ENCODE measurements around the gene ALKBH2.

Gene ALKBH2

DNA sequence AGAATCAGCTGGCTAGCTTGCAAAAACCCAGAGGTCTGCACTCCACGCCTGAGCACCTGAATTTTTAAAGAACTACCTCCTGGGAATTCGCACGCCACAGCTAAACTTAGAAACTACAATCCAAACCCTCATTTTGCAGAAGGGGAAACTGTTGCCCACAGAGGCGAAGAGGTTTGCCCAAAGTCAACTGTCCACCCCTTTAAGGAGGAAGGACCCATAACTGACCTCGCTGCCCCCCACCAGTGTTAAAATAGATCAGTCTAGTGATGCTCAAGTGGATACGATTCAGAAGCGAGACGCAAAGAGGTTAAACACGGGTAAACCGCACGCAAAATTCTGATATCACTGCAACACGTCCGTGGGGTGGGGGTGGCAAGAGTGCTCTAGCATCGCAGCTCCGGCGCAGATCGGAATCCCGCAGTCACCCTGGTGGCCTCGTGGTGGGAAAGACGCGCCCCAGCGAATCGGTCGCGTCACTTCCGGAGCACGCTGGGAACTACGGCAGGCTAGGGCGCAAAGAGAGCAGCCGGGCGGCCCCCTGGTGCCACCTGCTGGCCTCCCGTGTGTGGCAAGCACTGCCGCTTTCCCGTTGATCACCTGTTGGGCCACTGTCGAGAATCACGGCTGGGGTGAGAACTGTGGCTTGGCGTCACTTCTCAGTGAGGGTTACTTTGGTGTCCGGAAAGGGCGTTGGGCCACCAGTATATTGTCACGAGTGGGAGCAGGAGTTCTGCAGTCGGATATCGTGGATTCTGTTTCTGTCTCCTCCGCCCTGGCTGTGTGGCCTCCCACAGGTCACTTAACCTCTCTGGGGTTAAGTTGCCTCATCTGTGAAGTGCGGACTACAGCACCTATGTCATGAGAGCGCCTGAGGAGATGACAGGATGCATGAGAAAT is at the start of gene ALKBH2:
Gene ALKBH2 (minus strand): TSS at position 451 of the 897 bp plus-strand sequence. CDS start 686 bp downstream, outside the sequence.
- peak; percentile 89 to 92 (median 89) for DNase-seq (ENCODE audit: low read depth in 3 of 3)

DNA sequence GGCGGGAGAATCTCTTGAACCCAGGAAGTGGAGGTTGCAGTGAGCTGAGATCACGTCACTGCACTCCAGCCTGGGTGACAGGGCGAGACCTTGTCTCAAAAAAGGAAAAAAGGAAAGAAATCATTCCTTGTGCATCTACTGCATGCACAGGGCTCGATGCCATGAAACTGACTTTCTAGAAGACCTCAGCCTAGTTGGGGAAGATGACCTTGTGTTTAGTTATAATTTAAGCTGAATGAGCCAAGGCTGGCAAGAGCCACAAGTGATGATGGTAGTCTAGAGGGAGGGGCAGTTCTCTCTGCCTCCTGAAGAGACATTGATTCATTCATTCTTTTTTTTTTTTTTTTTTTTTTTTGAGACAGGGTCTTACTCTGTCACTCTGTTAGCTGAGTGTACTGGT is 47.3 kb upstream of the ALKBH2 start:
- no peak for DNase-seq (ENCODE audit: low read depth in 3 of 3)

DNA sequence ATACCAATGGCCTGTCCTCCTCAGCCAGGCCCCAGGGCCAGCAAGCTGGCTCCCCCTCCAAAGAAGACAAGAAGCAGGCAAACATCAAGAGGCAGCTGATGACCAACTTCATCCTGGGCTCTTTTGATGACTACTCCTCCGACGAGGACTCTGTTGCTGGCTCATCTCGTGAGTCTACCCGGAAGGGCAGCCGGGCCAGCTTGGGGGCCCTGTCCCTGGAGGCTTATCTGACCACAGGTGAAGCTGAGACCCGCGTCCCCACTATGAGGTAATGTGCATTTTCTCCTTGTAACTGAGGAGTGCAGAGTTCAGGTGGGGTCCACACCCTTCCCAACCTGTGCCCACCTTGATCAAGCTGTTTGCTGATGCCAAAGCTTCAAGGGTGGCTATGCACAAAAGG is 46.5 kb upstream of the ALKBH2 start:
- DNase-seq (ENCODE audit: low read depth in 3 of 3): no peak

DNA sequence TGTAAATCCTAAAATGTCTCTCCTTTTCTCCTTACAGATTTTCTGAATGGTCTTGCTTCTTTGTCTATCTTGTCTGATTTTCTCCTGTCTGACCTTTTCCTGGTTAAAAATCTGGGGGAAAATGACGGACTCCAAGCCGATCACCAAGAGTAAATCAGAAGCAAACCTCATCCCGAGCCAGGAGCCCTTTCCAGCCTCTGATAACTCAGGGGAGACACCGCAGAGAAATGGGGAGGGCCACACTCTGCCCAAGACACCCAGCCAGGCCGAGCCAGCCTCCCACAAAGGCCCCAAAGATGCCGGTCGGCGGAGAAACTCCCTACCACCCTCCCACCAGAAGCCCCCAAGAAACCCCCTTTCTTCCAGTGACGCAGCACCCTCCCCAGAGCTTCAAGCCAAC is 46.1 kb upstream of the ALKBH2 start:
- no peak for DNase-seq (ENCODE audit: low read depth in 3 of 3)

DNA sequence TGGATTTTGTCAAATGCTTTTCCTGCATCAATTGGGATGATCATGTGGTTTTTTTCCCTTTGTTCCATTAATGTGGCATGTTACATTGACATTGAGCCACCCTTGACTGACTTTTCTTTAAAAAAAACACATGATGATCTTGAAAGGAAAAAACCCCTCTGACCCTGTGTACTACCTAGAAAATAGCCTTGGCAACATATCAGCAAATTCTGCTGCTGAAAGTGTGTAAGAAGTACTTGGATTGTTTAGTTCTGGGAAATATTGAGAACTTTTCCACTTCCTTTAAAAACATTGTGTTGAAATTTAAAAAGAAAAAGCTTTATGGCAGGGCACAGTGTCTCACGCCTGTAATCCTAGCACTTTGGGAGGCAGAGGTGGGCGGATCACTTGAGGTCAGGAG is 43.8 kb upstream of the ALKBH2 start:
- DNase-seq (ENCODE audit: low read depth in 3 of 3): no peak

DNA sequence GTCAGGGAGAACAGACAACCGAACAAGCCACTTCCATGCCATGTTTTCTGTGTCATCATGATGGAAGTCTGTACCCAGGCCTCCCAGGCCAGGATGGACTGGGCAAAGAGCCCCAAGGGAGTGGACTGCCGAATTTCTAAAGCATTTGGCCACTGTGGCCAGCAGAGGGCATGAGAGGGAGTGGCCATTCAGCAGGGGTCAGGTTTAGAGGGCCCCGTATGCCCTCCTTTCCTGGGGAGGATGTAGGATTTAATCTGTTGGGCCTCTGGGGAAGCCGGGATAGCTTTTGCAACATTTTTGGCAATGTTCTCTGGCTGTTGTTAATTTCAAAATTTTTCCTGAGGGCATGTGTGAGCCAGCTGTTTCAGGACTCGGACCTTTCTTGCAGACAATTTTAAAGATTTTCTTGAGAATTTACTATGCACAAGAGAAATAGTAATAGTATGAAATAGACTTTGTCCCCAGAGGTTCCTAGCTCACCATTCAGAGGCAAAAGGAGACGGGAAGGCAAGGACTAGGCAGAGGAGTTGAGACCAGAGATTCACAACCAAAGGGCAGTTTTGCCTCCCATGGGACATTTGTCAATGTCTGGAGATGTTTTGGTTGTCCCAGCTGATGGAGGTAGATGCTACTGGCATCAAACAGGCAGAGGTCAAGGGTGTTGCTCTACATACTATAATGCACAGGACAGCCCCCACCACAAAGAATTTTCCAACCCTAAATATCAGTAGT is 41.1 kb upstream of the ALKBH2 start:
- no peak for DNase-seq (ENCODE audit: low read depth in 3 of 3)

DNA sequence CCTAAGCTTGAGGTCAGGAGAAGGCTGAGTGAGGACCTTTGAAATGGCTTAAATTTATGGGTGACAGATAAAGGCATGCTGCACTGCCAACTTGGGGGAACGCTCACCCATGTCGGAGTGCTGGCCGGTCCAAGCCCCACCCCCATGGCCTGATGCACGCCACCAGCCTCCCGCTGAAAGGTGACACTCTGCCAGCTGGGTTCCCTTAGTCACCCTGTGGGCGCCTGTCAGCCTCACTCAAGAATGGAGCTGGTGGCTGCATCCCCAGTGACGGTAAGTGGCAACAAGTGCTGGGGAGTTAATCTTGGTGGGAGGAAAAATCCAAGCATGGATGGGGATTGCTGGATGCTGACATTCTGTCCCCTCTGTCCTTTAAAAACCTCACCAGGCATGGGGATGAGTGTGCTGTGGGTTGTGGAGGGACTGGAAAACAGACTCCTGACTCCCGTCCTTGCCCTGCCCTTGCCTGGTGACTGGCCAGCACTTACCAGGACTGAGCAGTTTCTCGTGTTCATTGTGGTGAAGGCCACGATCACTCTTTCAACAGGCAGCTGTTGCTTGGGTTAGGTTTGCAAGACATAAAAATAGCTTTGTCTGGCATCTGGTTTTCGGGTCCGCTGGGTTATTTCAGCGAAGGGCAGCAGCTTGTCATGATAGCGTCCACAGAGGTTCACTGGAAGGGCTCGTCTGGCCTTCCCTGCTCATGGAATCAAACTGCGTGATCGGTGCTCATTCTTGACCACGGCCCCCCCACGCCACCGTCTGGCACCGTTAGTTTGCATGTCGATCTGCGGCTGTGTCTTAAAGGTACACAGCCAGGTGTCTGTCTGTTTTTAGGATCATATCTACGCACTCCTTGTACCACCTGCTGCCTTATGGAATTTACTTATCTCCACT is 38.1 kb upstream of the ALKBH2 start:
- DNase-seq (ENCODE audit: low read depth in 3 of 3): no peak

DNA sequence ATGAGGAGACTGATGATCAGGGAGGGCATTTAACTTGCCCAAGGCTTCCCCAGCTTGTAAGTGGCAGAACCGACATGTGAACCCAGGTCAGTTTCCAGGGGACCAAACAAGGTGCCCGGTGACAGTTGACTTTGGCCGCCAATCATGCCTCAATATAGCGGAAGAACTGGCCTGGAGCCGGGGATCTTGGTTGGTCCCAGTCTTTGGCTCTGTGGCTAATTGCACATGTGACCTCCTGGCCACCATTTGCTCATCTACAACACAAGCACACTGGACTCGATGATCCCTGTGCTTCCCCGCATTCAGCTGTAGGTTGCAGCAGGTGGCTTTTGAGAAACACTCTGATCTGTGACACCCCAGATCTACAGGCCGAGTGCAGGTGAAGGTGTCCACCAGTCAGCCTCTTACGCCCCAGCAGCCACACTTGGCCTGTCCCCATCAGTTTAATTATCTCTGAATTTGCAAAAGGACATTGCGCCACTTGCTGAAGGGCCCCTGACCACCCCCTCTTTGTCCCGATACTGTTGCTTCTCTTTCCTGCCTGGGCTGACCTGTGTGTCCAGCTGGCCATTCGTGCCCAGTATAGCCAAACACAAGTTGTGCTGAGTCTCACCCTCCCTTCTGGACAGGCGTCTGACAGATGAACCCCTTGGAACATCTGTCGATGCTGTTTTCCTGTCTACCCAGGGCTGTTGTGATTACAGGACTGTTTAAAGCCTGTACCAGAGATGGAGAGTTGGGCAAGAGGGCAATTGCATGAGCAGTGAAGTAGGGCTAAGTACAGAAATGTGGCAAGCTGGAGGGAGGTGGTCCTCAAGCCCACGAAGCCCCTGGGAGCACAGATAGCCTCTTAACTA is 37.3 kb upstream of the ALKBH2 start:
- no peak for DNase-seq (ENCODE audit: low read depth in 3 of 3)

DNA sequence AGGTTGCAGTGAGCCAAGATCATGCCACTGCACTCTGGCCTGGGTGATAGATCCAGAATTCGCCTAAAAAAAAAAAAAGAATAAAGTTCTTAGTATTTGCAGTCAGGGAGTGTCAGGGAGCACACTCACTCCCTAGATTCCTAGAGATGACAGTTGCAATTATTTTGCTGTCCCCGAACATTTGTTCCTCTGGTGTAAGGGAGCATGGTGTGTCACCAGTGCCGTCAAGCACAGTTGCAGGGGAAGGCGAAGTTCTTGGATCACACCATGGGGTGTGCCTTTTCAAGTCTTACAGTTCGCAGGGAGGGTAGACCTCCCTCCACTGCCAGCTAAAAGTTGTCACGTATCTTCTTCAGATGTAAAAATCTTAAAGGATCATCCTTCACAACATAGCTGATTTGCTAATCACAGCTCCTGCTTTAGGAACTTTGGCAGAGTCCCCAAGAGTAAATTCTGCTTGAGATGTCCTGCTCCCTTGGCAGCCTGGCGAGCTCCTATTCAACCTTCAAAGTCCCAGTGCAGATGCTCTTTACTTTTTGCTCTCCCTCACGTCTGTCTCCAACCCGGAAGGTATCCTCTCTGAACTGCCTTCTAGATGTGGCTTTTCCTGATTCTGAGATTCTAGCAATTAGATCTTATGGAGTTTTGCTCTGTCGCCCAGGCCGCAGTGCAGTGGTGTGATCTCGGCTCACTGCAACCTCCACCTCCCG is 34.4 kb upstream of the ALKBH2 start:
- no peak for DNase-seq (ENCODE audit: low read depth in 3 of 3)

DNA sequence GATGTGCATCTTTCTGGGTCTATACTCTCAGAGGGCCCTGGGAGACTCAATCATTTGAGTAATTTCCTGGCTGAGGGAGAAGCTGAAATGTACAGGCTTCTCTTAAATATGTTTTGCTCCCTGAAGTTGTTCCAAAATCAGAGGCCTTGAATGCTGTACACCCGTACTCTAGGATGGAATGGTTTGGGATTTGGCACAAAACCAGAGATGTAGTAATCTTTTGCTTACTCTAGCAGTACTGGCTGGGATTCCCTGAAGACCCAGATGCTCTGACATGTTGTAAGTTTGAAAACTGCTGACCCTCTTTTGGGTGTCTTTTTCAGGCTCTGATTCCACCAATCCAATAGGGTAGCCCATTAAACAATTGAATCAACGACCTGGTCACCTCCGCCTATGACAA is 33.5 kb upstream of the ALKBH2 start:
- no peak for DNase-seq (ENCODE audit: low read depth in 3 of 3)

DNA sequence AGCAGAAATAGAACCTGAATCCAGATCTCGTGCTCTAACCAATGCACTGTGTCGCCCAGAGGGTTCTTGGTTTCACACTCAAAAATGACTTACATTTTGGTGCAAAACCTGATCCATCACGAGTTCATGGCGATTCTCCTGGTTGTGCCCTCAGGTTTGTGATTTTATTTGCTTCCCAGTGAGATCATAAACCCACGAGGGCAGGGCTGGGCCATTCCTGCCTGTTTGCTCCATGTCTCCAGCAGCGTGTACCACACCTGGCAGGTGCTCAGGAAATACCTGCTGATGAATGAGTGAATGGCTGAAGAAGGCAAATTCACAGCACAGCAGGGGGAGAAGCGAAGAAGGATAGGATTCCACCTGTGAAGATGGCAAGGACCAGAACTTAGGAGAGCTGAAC is 32.5 kb upstream of the ALKBH2 start:
- DNase-seq (ENCODE audit: low read depth in 3 of 3): no peak

DNA sequence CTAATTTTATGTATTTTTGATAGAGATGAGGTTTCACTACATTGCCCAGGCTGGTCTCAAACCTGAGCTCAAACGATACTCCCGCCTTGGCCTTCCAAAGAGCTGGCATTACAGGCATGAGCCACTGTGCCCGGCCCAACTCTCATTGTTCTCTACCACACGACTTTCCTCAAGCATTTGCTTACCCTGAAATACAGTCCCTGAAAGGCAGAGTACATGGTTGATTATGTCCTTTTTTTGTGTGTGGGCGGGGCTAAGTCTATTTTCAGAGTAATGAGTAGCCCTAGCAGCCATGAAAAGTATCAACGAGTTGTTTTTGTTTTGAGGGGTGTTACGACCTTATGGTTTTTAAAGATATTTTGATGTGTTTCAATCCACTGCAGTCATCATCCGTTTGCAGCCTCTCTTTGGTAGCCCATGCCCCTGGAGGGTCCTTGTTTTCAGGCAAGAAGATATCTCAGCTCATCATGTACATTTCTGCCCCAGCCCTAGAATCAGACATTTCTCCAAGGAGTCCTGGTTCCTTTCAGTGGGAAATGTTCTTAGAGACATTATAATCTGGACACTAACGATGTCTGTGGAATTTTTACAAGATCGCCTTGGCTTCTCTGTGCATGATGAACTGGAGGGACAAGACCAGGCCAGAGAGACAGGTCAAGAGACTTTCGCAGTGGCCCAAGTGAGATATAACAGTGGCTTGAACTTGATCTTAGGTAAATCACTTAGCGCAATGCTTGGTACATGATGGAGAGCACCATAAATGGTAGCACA is 31.8 kb upstream of the ALKBH2 start:
- DNase-seq (ENCODE audit: low read depth in 3 of 3): no peak

DNA sequence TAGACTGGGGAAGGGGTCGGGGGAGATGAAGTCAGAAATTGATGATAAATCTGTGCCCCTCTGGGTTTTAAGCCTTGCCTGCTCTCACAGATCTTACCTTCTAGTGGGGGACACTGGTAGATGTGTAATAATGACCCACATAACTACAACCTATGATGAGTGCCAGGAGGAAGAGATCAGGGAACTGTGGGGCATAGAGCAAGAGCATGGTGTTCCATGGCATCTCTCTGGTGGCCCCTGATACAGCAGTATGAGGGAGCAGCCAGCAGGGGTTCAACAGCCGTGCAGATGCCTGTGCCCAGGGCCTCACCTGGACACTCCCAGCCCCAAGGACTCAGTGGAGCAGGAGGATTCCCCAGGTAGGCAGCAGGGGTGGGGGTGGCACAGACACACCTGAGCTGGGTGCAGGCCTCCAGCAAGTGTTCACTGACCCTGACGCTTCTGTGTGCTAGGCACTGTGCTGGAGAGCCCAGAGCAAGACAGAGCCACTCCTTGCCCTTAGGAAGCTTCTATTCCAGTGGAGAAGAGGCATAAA is 28.1 kb upstream of the ALKBH2 start:
- DNase-seq (ENCODE audit: low read depth in 3 of 3): no peak

DNA sequence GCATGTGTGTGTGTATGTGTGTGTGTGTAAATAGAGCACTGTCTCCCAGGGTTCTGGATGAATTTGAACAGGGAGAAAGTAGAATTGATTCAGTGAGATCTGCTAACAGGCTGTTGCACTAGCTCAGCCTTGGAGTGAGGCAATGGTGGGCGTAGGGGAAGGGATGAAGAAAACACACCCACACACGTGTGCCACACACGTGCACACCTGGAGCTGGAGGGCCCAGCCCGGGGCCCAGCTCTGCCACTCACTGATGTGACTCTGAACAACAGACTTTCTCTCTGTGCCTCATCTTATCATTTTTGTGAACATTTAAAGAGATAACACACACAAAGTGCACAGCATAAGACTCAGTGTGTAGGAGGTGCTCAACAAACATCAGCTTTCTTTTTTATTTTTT is 27.3 kb upstream of the ALKBH2 start:
- DNase-seq (ENCODE audit: low read depth in 3 of 3): no peak

DNA sequence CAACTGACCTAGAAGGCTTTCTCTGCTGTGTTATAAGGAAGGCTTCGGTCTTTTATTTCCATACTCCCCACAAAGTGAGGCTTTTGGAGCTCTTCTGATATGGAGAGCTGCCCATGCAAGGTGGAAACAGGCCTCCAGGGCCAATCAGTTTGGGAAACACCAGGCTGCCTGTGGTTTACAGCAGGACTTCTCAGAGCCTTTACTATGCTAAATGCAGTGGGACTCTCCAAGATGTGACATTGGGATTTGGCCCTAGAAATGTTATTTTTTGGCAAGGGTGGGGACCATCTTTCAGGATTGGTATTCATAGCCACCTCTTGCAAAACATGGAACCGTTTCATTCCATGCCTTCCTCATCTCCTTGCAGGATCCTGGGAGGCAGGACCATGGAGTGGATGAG is 26.8 kb upstream of the ALKBH2 start:
- DNase-seq (ENCODE audit: low read depth in 3 of 3): no peak

DNA sequence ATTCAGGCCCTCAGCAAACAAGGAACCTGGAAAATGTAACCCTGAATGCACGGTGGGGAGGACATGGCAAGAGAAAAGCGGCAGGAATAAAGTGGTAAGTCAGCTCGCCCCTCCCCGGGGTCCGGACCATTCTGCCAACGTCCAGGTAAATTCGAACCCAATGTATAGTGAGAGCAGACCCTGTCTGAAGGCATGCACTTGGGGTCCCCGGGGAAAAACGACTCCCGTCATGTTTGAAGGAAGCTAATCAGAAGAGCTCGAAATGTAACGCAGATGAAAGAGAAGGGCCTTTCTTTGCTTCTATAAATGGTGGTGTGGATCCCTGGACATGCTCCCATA is 23.3 kb upstream of the ALKBH2 start:
- DNase-seq (ENCODE audit: low read depth in 3 of 3): no peak

DNA sequence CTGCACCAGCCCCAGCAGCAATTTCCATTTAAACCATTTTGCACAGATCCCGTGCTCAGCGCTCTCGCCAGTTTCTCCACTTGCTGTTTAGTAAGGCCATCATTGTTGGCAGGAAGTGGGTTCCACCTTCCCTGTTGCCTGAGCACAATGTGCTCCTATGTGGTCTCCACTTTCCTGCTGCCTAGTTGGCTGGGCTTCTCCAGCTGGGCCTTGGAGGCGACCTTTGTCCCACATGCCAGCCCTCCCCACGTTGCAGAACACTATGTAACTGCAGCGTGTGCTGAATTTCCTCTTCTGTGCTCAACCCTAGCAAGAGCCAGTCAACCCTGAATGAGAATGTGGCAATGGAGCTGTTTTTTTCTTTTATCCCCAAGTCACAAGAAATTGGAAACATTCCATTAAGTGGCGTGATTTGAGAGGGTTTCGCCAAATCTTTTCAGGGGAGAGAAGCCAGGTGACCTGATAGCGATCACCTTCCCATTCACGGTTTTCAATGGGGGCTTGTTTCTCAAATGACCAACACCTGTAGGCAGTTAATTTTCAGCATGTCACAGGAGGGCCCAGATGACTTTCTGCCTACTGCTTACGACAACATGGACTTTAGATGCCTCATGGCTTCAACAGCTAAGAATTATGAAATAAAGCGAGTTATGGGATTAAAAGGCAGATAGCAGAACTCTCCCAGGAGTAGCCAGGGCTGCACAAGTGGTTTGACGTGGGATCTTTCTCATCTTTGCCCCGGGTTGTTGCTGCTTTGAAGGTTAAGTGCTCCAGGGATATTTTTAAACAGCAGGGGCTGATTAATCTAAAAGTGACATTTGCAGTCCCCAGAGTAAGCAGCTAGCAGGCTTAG is 22.7 kb upstream of the ALKBH2 start, which contains the start of gene ACACB:
Gene ACACB (plus strand): TSS at position 830 of the 853 bp plus-strand sequence. CDS start 22,819 bp downstream, outside the sequence.
- DNase-seq (ENCODE audit: low read depth in 3 of 3): no peak

DNA sequence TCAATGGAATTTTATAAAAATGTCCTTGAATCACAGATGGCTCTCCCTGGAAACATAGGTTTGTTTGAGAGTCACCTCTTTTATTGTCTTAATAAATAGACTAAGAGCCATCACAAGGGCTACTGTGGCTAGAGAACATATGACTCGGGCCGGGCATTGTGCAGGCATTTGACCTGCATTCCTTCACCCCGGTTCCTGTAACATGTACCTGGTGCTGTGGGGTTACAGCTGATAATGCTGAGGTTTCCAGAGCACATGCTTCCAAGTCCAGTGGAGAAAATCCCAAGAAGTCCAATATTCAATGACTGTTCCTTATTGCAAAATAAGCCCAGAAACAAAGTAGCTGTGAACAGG is 22.1 kb upstream of the ALKBH2 start:
- no peak for DNase-seq (ENCODE audit: low read depth in 3 of 3)

DNA sequence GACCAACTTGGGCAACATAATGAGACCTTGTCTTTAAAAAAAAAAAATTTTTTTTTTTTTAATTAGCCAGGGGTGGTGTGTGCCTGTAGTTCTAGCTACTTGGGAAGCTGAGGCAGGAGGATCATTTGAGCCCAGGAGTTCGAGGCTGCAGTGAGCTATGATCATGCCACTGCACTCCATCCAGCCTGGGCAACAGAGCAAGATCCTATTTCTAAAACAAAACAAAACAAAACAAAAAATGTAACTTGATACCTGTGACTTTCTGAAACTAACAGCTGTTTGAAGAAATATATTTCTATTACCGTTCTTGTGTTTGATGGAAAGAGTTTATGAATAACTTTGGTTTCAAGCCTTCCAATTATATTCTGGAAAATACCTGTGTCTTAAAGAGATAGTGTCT is 21.4 kb upstream of the ALKBH2 start:
- DNase-seq (ENCODE audit: low read depth in 3 of 3): no peak

Data from stimulated activated CD4-positive, alpha-beta T cell treated with anti-CD3 and anti-CD28 coated beads, TNF-alpha, amount 100 ng/mL, for 4 hours (primary cell).